ENCODE data around the gene RGS6.
"Not testable (repeated sequence)": the region's sequence is repeated elsewhere in the genome, so short reads cannot be mapped to it uniquely, and the experiment has no call there.

Gene RGS6

GRCh38 chr14:72472845-72473244 is 540.6 kb downstream of the RGS6 start:
- DNase-seq: no peak

GRCh38 chr14:72476657-72477499 is 544.6 kb downstream of the RGS6 start:
- DNase-seq: peak; percentile 54

GRCh38 chr14:72477578-72477977 is 545.3 kb downstream of the RGS6 start:
- not testable (repeated sequence) for DNase-seq

- no peak for DNase-seq
Observed at GRCh38 chr14:72478471-72478893, 546.3 kb downstream of the RGS6 start.

- no peak for DNase-seq
Observed at GRCh38 chr14:72479461-72479931, 547.3 kb downstream of the RGS6 start.

GRCh38 chr14:72480464-72481243 is 548.4 kb downstream of the RGS6 start:
- DNase-seq: no peak

- DNase-seq: no peak
Observed at GRCh38 chr14:72483311-72483710, 551.1 kb downstream of the RGS6 start.

GRCh38 chr14:72485695-72486094 is 553.5 kb downstream of the RGS6 start:
- DNase-seq: no peak

GRCh38 chr14:72488514-72488913 is 556.3 kb downstream of the RGS6 start:
- DNase-seq: no peak

GRCh38 chr14:72492196-72492595 is 560.0 kb downstream of the RGS6 start:
- no peak for DNase-seq

- no peak for DNase-seq
Observed at GRCh38 chr14:72495668-72496067, 563.4 kb downstream of the RGS6 start.

- no peak for DNase-seq
Observed at GRCh38 chr14:72498646-72499045, 566.4 kb downstream of the RGS6 start.

GRCh38 chr14:72499746-72500145 is 567.5 kb downstream of the RGS6 start:
- DNase-seq: no peak

- DNase-seq: no peak
Observed at GRCh38 chr14:72500234-72500838, 568.1 kb downstream of the RGS6 start.

GRCh38 chr14:72501439-72501838 is 569.2 kb downstream of the RGS6 start:
- DNase-seq: no peak

- no peak for DNase-seq
Observed at GRCh38 chr14:72503271-72503670, 571.0 kb downstream of the RGS6 start.

- DNase-seq: no peak
Observed at GRCh38 chr14:72503696-72504368, 571.6 kb downstream of the RGS6 start.

GRCh38 chr14:72510566-72510965 is 578.3 kb downstream of the RGS6 start:
- DNase-seq: no peak

- no peak for DNase-seq
Observed at GRCh38 chr14:72512281-72512680, 580.1 kb downstream of the RGS6 start.

GRCh38 chr14:72512925-72513324 is 580.7 kb downstream of the RGS6 start:
- no peak for DNase-seq

GRCh38 chr14:72513346-72513745 is 581.1 kb downstream of the RGS6 start:
- no peak for DNase-seq

GRCh38 chr14:72513965-72514659 is 581.9 kb downstream of the RGS6 start:
- no peak for DNase-seq

Measured in activated T-cell treated with anti-CD3 and anti-CD28 coated beads for 4 hours (primary cell).